Activated CD4-positive, alpha-beta memory T cell treated with anti-CD3 and anti-CD28 coated beads for 36 hours (primary cell): ENCODE results near the gene NDE1. TPM values are rescaled to one million over a fixed set of nuclear protein-coding genes. Genes with fewer than 3 reads are reported as not detected.
"Not testable (repeated sequence)": the region's sequence is repeated elsewhere in the genome, so short reads cannot be mapped to it uniquely, and the experiment has no call there.

Source experiments
- CTCF ChIA-PET: fragments of 350-600 bp; sonication (Branson Sonifier 250); formaldehyde crosslinking; loops from one replicate; lab custom pipeline; 2021; ENCODE audit warnings: antibody characterized with exemption, inconsistent platforms; lab: Charles Lee
- POLR2A ChIA-PET: fragments of 350-600 bp; sonication (Branson Sonifier 250); formaldehyde crosslinking; loops from one replicate; lab custom pipeline; 2021; ENCODE audit warnings: antibody characterized with exemption; lab: Charles Lee
- DNase-seq: peaks from one replicate; pipeline ENCODE4 v3.0.0-alpha.2; 2020
- H3K27ac Mint-ChIP-seq: one replicate; pipeline ENCODE4 v1.8.0; 2021; ENCODE audit warnings: mixed read lengths
- H3K27me3 Mint-ChIP-seq: one replicate; pipeline ENCODE4 v1.8.0; 2021; ENCODE audit warnings: mixed read lengths
- H3K36me3 Mint-ChIP-seq: one replicate; pipeline ENCODE4 v1.8.0; 2021; ENCODE audit warnings: mixed read lengths
- H3K4me1 Mint-ChIP-seq: one replicate; pipeline ENCODE4 v1.8.0; 2021; ENCODE audit warnings: low read depth, mixed read lengths
- H3K4me3 Mint-ChIP-seq: one replicate; pipeline ENCODE4 v1.8.0; 2021; ENCODE audit warnings: mild to moderate bottlenecking, mixed read lengths
- H3K9me3 Mint-ChIP-seq: one replicate; pipeline ENCODE4 v1.8.0; 2021; ENCODE audit warnings: mixed read lengths
- intact Hi-C: fragments of 100-400 bp; cut with micrococcal nuclease; formaldehyde crosslinking; loops from one replicate; pipeline ENCODE4 v1.15.1; 2023
- total RNA-seq, 2 experiments: library from RNA; stranded (reverse); gene quantifications; one replicate each; pipeline ENCODE4 v1.2.3, GENCODE V29; 2021

NDE1 gene
- total RNA-seq, 2 experiments from 2014 or later, result 117 to 119 TPM

DNA sequence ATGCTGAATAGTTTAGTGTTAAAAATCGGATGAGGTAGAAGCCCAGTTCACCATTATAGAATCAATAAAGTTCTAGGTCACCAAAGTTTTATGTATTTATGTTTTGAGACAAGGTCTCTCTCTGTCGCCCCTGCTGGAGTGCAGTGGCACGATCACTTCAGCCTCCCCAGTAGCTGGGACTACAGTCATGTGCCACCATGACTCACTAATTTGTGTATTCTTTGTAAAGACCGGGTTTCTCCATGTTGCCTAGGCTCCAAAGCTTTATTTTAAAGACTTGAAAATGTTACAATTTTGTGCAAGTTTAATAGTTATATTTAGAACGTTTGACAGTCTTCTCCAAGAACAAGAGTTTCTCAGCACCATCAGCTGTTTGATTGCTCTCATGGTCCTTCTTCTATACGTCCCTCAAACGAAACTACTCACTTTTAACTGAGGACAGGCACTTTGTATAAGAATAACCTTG, 32.1 kb downstream of the NDE1 start:
- Mint-ChIP-seq H3K27me3 (no peaks in the 10 kb centered on the region), H3K4me3 (no peak overlapping the region), H3K27ac (no peak overlapping the region), H3K36me3 (peaks cover 30% of the 10 kb centered on the region), H3K9me3 (no peaks in the 10 kb centered on the region), H3K4me1 (peaks cover 12% of the 10 kb centered on the region)
- POLR2A ChIA-PET, result no interaction called here
- CTCF ChIA-PET, result interaction anchor here (0.6 to 2.6 kb wide), 12 partner anchors 10 to 660 kb away, joined by 3 to 14 read pairs (median 6); partner anchors contain the start of gene MARF1
- peak; percentile 71 for DNase-seq
- intact Hi-C loops, result no loop called here

DNA sequence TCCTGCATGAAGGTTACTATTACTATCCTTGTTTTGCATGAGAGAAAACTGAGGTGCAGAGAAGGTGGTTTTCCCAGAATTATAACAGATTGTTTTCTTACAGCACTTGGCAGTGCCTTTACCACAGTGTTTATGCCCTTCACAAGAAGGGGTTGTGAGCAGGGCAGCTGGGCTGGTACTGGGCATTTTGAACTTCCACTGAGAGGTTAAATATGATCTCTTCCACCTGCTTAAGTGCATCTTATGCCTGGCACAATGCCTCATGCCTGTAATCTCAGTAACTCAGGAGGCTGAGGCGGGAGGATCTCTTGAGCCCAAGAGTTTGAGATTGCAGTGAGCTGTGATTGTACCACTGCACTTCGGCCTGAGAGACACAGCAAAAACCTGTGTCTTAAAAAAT, 36.2 kb downstream of the NDE1 start:
- DNase-seq, result no peak
- CTCF ChIA-PET, result interaction anchor here (1.4 kb wide), 1 partner anchor 18 kb away, joined by 5 read pairs; no protein-coding TSS in a partner anchor
- POLR2A ChIA-PET, result no interaction called here
- H3K9me3 Mint-ChIP-seq, result no peaks in the 10 kb centered on the region
- no peaks in the 10 kb centered on the region for H3K27me3 Mint-ChIP-seq
- H3K4me3 Mint-ChIP-seq, result no peak overlapping the region
- H3K36me3 Mint-ChIP-seq, result peaks cover 37% of the 10 kb centered on the region
- no peak overlapping the region for H3K27ac Mint-ChIP-seq
- intact Hi-C loops, result no loop called here
- peaks cover 7% of the 10 kb centered on the region for H3K4me1 Mint-ChIP-seq

DNA sequence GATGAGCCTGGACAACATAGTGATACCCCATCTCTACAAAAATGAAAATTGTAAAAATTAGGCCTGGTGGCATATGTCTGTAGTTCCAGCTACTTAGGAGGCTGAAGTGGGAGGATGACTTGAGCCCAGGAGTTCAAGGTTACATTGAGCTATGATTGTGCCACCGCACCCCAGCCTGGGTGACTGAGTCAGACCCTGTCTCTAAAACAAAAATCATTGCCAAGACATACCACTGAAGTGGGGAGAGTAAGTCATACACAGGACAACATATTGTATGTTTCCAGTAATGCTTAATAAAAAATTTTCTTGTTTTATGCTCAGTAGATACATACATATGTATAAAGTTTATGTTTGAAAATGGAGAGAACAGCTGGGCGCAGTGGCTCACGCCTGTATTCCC, 39.2 kb downstream of the NDE1 start:
- Mint-ChIP-seq H3K4me1 (no peaks in the 10 kb centered on the region), H3K9me3 (no peaks in the 10 kb centered on the region), H3K27me3 (no peaks in the 10 kb centered on the region), H3K36me3 (peaks cover 51% of the 10 kb centered on the region), H3K4me3 (no peak overlapping the region), H3K27ac (no peak overlapping the region)
- intact Hi-C loops, result no loop called here
- CTCF ChIA-PET, result no interaction called here
- POLR2A ChIA-PET, result no interaction called here
- DNase-seq, result no peak

DNA sequence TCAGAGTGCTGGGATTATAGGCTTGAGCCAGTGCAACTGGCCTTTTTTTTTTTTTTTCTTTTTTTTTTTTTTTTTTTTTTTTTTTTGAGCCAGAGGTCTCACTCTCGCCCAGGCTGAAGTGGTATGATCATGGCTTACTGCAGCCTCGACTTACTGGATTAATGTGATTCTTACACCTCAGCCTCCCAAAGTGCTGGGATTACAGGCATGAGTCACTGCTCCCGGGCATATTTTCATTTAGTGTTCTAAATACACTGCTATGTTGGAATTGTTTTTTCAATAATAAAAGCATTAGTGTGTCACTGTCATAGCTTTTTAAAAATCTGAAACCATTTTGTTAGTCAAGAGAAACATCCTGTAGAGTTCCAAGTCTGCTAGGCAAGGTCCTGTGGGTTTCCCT, 40.3 kb downstream of the NDE1 start:
- Mint-ChIP-seq H3K4me1 (no peaks in the 10 kb centered on the region), H3K36me3 (peaks cover 46% of the 10 kb centered on the region), H3K27ac (no peak overlapping the region), H3K27me3 (no peaks in the 10 kb centered on the region), H3K9me3 (no peaks in the 10 kb centered on the region), H3K4me3 (no peak overlapping the region)
- DNase-seq, result no peak
- intact Hi-C loops, result no loop called here
- POLR2A ChIA-PET, result no interaction called here
- CTCF ChIA-PET, result interaction anchor here (0.6 kb wide), 1 partner anchor 49 kb away, joined by 3 read pairs; no protein-coding TSS in a partner anchor

DNA sequence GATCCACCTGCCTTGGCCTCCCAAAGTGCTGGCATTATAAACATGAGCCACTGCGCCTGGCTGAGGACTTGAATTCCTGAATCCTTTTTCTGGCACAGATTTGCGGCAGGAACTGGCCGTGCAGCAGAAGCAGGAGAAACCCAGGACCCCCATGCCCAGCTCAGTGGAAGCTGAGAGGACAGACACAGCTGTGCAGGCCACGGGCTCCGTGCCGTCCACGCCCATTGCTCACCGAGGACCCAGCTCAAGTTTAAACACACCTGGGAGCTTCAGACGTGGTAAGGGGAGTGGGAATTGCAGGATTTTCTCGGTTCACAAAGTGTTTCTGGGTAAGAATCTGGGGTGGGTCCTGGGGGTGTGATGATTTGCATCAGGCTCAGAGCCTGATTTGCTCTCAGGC, 41.0 kb downstream of the NDE1 start:
- DNase-seq, result no peak
- Mint-ChIP-seq H3K4me1 (no peaks in the 10 kb centered on the region), H3K27ac (no peak overlapping the region), H3K9me3 (no peaks in the 10 kb centered on the region), H3K36me3 (peaks cover 46% of the 10 kb centered on the region), H3K27me3 (no peaks in the 10 kb centered on the region), H3K4me3 (no peak overlapping the region)
- ChIA-PET POLR2A (no interaction called here), CTCF (interaction anchor here (0.6 to 1.4 kb wide), 3 partner anchors 9 to 50 kb away, joined by 3 to 5 read pairs (median 3); partner anchors contain the start of gene MARF1)
- intact Hi-C loops, result no loop called here

DNA sequence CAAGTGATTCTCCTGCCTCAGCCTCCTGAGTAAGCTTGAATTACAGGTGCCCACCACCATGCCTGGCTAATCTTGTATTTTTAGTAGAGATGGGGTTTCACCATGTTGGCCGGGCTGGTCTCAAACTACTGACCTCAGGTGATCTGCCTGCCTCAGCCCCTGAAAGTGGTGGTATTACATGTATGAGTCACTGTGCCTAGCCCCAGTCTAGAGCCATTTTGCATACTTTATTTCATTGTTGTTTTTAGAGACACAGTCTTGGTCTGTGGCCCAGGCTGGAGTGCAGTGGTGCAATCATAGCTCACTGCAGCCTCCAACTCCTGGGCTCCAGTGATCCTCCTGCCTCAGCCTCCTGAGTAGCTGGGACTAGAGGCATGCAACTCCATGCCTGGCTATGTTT, 42.5 kb downstream of the NDE1 start:
- H3K9me3 Mint-ChIP-seq, intact Hi-C loops, DNase-seq, H3K27ac Mint-ChIP-seq, POLR2A ChIA-PET, H3K4me1 Mint-ChIP-seq, H3K27me3 Mint-ChIP-seq, H3K4me3 Mint-ChIP-seq: not testable (repeated sequence)
- CTCF ChIA-PET, result interaction anchor here (0.9 to 1.4 kb wide), 3 partner anchors 10 to 265 kb away, joined by 3 to 5 read pairs (median 4); no protein-coding TSS in a partner anchor
- peaks cover 49% of the 10 kb centered on the region for H3K36me3 Mint-ChIP-seq

DNA sequence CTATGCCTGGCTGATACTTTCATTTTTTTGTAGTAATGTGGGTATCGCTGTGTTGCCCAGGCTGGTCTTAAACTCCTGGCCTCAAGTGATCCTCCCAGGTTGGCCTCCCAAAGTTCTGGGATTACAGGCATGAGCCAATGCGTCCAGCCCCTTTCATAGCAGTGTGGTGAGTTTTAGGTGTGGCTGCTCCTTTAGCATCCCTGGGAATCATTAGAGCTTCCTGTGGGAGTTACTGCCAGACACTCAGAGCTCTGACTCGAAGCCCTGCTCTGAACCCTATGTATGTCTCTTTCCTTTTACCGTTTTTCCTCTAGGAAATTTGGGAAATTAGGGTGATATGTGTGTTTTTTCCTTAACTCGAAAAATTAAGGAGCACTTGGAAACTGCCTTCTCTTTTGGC, 44.5 kb downstream of the NDE1 start:
- Mint-ChIP-seq H3K27me3 (no peaks in the 10 kb centered on the region), H3K36me3 (peaks cover 45% of the 10 kb centered on the region), H3K4me3 (no peak overlapping the region), H3K9me3 (no peaks in the 10 kb centered on the region), H3K4me1 (no peaks in the 10 kb centered on the region), H3K27ac (no peak overlapping the region)
- ChIA-PET CTCF (interaction anchor here (0.6 to 0.9 kb wide), 2 partner anchors 12 to 368 kb away, joined by 3 to 4 read pairs; no protein-coding TSS in a partner anchor), POLR2A (no interaction called here)
- no peak for DNase-seq
- intact Hi-C loops, result no loop called here

DNA sequence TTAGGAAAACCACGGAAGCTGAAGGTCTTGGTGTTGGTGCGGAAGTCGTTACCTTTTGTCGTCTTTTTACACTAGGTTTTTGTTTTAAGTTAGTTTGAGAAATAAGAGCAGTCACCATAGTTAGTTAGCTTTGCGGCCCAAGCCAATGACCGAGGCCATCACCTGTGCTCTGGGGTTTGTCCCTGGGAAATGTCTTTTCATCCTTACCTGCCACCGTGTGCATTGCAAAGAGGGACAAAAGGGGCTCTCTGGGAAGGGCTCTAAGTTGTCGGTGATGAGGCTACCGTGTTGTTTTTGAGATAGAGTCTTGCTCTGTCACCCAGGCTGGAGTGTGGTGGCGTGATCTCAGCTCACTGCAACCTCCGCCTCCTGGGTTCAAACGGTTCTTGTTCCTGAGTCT, 49.8 kb downstream of the NDE1 start:
- no peak overlapping the region for H3K4me3 Mint-ChIP-seq
- H3K36me3 Mint-ChIP-seq, result peaks cover 29% of the 10 kb centered on the region
- H3K27me3 Mint-ChIP-seq, result no peaks in the 10 kb centered on the region
- ChIA-PET CTCF (no interaction called here), POLR2A (no interaction called here)
- H3K9me3 Mint-ChIP-seq, result no peaks in the 10 kb centered on the region
- intact Hi-C loops, result loop anchor here (5.0 to 10.0 kb wide), 2 partner anchors 63 to 265 kb away; partner anchors contain the start of gene BMERB1
- peaks cover 5% of the 10 kb centered on the region for H3K4me1 Mint-ChIP-seq
- no peak overlapping the region for H3K27ac Mint-ChIP-seq
- no peak for DNase-seq

DNA sequence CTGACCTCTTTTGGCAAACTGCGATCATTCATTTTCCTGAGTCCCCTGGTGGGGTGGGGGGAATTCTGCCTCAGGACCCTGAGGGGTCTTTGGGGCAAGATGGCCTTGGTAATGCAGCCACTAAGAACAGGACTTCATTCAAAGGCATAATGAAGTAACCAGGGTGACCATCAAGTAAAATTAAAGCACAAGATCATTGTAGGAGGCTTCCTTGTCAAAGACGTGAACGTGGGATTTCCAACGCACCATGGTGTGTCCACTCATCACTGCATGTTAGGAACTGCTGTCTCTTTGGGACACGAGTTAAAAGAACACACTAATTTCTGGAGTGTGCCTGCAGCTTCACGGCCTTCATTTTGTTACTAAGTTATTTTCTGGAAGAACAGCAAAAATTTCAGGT, 51.3 kb downstream of the NDE1 start:
- ChIA-PET CTCF (interaction anchor here (1.1 kb wide), 1 partner anchor 59 kb away, joined by 3 read pairs; no protein-coding TSS in a partner anchor), POLR2A (no interaction called here)
- intact Hi-C loops, result loop anchor here (5.0 to 10.0 kb wide), 2 partner anchors 64 to 267 kb away; partner anchors contain the start of gene BMERB1
- Mint-ChIP-seq H3K9me3 (no peaks in the 10 kb centered on the region), H3K27me3 (no peaks in the 10 kb centered on the region), H3K27ac (peak overlapping the region; percentile 23), H3K36me3 (peaks cover 29% of the 10 kb centered on the region), H3K4me3 (no peak overlapping the region), H3K4me1 (peaks cover 12% of the 10 kb centered on the region)
- no peak for DNase-seq

DNA sequence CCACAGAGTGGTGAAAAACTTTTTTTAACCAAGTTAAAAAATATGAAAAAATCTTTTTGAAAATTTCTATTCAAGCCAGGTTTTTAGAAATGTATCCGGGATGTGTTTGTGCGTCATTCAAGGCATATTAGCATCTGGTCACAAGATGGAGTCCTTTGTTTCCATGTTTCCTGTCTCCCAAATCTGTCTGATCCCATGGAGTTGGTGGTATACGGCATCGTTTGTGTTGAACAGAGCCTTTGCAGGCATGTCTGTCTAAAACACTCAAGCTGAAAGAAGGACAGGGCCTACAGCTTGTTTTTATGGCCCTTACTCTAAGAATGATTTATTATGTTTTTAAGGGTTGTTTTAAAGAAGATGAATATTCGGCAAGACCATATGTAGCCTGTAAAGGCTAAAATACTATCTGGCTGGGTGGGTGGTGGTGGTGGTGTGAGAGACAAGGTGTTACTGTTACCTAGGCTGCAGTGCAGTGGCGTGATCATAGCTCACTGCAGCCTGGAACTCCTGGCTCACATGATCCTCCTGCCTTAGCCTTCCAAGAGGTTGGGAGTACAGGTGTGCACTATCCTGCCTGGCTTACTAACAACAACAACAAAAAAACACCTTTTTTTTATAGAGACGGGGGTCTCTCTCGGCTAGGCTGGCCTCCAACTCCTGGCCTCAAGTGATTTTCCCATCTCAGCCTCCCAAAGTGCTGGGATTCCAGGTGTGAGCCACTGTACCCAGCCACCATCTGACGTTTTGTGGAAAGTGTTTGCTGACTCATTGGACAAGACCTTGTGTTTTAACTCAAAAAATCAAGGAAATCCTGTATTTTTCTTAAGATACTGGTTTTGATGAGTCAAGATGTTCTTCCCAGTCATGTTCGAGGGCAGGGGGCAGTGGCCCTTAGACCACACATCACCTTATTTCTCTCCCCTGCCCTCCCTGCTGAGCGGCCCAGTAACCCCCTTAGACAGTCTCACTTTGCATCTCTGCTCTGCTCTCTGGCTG, 52.2 kb downstream of the NDE1 start:
- DNase-seq, result no peak
- Mint-ChIP-seq H3K9me3 (no peaks in the 10 kb centered on the region), H3K4me3 (no peak overlapping the region), H3K4me1 (peaks cover 12% of the 10 kb centered on the region), H3K27me3 (no peaks in the 10 kb centered on the region), H3K27ac (peak overlapping the region; percentile 56), H3K36me3 (peaks cover 24% of the 10 kb centered on the region)
- intact Hi-C loops, result loop anchor here (5.0 to 10.0 kb wide), 2 partner anchors 65 to 267 kb away; partner anchors contain the start of gene BMERB1
- ChIA-PET POLR2A (no interaction called here), CTCF (interaction anchor here (0.7 to 3.2 kb wide), 5 partner anchors 19 to 278 kb away, joined by 3 to 14 read pairs (median 5); no protein-coding TSS in a partner anchor)

DNA sequence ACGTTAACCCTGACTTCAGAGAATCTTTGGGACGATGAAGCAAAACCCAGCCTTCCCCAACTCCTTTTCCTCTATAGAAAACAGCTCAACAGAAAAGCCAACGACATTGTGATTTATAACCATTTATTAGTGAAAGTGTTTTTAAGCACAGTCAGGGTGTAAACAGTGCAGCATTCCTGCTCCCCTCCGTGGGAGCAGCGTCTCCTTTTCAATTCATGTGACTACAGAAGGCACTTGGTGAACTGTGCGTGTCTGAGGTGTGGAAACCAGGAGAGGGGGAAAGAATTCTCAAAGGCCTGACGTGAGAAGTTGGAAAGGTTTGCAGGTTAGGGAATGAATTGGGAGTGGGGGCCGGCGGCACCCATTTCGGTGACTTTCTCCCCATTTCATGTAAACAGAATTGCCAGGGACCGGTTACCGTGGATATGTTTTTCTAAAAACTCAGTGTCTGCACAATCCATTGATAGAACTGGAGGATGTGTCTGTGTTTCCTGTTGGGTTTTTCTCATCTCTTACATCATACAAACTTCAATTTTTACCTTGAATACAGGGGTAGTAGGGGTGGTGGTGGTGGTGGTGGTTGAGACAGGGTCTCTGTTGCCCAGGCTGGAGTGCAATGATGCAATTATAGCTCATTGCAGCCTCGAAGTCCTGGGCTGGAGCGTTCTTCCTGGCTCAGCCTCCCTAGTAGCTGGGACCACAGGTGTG, 53.1 kb downstream of the NDE1 start:
- no peaks in the 10 kb centered on the region for H3K9me3 Mint-ChIP-seq
- intact Hi-C loops, result loop anchor here (5.0 to 10.0 kb wide), 2 partner anchors 66 to 268 kb away; partner anchors contain the start of gene BMERB1
- peak overlapping the region; percentile 56 for H3K27ac Mint-ChIP-seq
- H3K27me3 Mint-ChIP-seq, result no peaks in the 10 kb centered on the region
- ChIA-PET CTCF (interaction anchor here (0.8 to 3.2 kb wide), 7 partner anchors 10 to 281 kb away, joined by 3 to 14 read pairs (median 3); no protein-coding TSS in a partner anchor), POLR2A (no interaction called here)
- no peak for DNase-seq
- H3K4me1 Mint-ChIP-seq, result peaks cover 12% of the 10 kb centered on the region
- H3K4me3 Mint-ChIP-seq, result no peak overlapping the region
- peaks cover 23% of the 10 kb centered on the region for H3K36me3 Mint-ChIP-seq
